ENCODE data around the gene BEST1.

- TF ChIP-seq CTCF (IDR thresholded peaks at IDR 0.05) (no peak), POLR2A (IDR thresholded peaks at IDR 0.05) (no peak)
Observed at GRCh38 chr11:61976420-61976800, 26.3 kb downstream of the BEST1 start.
